GM21619 (cell line): Measurements from ENCODE around the gene HRCT1.
"Not testable (repeated sequence)": the region's sequence is repeated elsewhere in the genome, so short reads cannot be mapped to it uniquely, and the experiment has no call there.

Experiments
- ATAC-seq: cut with Tn5 transposase; IDR thresholded peaks from one replicate; pipeline ENCODE4 v1.9.1; 2021; ENCODE audit not compliant: unreplicated experiment

HRCT1 gene

DNA sequence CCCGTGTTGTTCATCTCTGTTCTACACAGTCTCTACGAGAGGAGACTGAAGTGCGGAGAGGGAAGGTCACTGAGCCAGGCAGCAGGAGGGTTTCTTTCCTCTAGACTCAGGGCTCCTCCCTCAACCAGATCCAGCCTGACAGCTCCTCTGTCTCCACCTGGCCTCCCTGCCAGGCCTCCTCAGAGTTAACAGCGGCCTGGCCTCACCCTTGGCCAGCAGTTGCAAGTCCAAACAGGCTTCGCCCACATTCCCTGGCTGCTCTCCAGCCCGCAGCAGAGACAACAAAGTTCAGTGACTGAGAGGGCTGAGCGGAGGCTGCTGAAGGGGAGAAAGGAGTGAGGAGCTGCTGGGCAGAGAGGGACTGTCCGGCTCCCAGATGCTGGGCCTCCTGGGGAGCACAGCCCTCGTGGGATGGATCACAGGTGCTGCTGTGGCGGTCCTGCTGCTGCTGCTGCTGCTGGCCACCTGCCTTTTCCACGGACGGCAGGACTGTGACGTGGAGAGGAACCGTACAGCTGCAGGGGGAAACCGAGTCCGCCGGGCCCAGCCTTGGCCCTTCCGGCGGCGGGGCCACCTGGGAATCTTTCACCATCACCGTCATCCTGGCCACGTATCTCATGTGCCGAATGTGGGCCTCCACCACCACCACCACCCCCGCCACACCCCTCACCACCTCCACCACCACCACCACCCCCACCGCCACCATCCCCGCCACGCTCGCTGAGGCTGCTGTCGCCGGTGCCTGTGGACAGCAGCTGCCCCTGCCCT lies at the start of gene HRCT1:
TSS of gene HRCT1 (plus strand) at position 291 of the 768 bp plus-strand sequence. CDS start at position 377, 86 bp downstream.
- no peak for ATAC-seq

DNA sequence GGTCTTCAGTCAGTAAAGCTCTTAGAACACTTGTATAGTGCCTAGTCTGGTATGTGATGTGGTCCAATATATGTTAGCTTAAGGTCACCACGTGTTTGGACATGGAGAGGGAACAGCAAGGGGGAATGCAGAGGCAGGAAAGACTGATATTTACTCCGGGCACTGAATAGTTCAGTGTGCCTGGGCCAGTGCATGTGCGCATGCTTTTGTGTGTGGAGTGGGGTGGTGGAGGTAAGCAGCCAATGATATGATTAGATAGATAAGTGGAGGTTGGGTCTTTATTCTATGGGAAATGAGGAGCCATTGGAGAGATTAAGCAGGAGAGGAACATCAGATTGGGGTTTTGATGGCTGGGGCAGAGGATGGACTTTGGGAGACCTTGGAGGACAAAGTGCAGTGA lies 49.8 kb upstream of the HRCT1 start:
- ATAC-seq: no peak

DNA sequence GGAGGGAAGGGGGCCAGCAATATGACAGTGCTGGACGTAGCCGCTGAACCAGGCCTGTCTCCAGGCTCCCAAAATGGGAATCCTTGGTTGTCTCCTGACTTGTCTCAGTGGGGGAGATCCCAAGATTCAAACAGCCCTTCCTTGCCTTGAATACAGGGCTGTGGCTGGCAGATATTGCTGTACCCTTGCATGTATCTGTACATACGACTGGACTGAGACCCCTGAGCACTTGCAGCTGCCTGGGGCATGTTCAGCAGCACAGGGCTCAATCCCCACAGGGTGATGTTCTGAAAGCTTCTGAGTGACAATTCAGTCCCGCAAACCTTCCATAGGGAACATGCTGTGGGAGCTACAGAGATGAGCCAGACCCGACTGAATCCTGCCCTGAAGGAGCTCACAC lies 49.1 kb upstream of the HRCT1 start:
- no peak for ATAC-seq

DNA sequence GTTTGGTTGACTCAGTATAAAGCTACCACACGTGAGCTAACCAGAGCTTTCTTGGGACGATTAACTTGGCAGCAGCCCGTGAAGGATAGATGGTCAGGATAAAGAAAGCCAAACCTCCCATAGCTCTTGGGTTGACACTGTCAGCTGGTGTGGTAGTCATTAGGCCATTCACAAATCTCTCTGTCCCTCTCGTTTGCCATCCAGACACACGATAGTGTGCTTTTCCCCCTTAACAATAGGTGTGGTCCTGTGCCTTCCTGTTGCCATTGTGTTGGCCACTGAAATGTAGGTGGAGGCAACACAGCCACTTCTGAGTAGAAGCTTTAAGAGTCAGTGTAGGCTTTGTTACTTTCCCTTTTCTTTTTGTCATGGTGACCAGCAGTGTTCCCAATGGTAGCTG lies 47.5 kb upstream of the HRCT1 start:
- ATAC-seq: no peak

GRCh38 chr9:35859310-35859989 lies 46.6 kb upstream of the HRCT1 start:
- ATAC-seq: no peak

GRCh38 chr9:35859990-35860339 lies 46.0 kb upstream of the HRCT1 start:
- ATAC-seq: no peak

DNA sequence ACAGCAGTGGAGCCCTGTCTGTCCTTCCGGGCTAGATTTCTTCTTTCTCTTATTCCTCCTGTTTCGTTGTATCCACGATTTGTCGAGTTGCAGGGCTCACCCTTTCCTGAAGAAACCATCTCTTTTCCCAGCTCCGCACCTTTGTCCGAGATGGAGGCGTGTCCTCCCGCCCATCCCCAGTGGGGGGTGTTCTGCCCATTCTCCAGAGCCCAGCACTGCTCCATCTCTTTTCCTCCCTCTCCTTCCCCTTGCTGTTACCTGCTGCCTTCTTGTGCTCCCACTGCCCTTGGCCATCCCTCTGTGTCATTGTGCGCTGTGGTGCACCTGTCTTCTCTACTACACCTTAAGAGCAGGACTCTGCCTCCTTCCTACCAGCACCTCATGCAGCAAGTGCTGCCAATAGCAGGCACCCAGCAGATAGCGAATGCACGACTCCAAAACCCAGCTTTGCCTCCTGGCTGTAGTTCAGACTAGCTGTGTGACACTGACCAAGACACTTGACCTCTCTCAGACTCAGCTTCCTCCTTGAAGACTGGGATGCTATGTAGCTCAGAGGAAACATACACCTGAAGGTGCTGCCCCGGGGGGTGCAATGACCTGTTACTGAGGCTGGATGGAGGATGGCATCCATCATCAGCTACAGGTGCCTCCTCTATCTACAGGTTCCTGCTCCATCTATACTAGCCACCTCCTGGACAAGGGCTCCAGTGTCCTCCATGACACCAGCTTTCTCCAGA lies 44.7 kb upstream of the HRCT1 start:
- no peak for ATAC-seq

- no peak for ATAC-seq
Observed at GRCh38 chr9:35862328-35862727, 43.7 kb upstream of the HRCT1 start.

DNA sequence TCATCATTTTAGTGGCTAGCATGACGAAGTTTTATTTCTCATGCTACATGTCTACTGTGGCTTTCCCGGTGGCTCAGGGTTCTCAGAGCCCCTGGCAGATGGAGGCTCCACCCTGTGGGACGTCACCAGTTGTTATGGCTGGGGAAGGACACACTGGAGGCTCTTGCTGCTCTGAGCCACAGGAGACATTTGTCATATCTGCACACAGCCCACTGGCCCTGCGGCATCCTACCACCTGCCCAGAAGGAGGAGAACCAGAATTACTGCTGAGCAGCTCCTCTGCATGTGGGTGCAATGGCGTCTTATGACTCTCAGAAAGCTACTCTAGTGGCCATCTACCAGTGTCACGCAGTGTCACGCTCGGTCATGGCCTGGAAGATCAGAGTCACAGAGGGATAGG lies 42.4 kb upstream of the HRCT1 start:
- ATAC-seq: no peak

GRCh38 chr9:35864695-35865255 lies 41.2 kb upstream of the HRCT1 start:
- no peak for ATAC-seq

DNA sequence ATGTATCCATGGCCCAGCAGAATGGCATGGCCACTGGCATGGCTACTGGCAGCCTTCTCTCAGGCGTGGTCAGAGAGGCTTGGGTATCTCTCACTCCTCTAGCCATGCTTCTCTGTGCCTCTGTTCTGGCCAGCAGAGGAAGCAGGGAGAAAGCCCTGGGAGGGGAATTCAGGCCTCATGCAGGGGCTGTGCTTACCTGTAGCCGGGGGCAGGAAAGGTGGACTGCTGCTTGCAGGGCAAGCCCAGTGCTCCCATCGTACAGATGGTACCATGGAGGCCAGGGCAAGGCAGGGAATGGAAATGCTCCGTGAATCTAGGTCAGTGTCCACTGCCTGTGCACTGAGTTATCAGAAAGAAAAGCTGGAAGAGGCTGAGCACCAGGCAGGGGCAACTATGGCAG lies 38.5 kb upstream of the HRCT1 start:
- no peak for ATAC-seq

- ATAC-seq: no peak
Observed at GRCh38 chr9:35868933-35869332, 37.1 kb upstream of the HRCT1 start.

GRCh38 chr9:35869621-35870216 lies 36.3 kb upstream of the HRCT1 start:
- ATAC-seq: no peak

DNA sequence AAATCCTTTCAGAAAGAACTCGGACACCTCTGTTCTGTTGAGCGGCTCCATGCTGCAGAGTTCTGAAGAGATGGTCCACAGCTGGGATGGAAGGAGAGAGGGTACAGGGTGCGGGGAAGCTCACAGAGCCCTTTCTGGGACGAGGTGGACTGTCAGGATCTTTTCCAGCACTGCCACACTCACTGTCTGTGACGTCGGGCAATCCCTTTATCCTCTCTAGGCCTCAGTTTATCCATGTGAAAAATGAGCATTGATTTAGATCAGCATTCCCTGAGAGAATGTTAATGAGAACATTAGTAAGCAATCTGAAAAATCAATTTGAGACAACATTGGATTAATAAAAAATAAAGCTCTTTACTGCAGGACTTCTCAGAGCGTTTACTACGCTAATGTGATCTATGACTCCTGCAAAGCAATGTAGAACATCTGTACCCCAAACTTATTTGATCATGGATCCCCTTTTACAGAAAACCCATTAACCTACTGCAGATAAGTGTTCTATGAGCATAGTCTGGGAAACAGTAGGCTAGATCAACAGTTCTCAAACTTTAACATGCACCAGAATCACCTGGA lies 35.6 kb upstream of the HRCT1 start, which contains the start of gene OR13J1:
TSS of gene OR13J1 (minus strand) at position 51 of the 573 bp plus-strand sequence. CDS start at position 51, 0 bp downstream.
- no peak for ATAC-seq

- no peak for ATAC-seq
Observed at GRCh38 chr9:35871545-35871944, 34.5 kb upstream of the HRCT1 start.

- no peak for ATAC-seq
Observed at GRCh38 chr9:35872505-35872904, 33.5 kb upstream of the HRCT1 start.

GRCh38 chr9:35882263-35882848 lies 23.6 kb upstream of the HRCT1 start:
- no peak for ATAC-seq

DNA sequence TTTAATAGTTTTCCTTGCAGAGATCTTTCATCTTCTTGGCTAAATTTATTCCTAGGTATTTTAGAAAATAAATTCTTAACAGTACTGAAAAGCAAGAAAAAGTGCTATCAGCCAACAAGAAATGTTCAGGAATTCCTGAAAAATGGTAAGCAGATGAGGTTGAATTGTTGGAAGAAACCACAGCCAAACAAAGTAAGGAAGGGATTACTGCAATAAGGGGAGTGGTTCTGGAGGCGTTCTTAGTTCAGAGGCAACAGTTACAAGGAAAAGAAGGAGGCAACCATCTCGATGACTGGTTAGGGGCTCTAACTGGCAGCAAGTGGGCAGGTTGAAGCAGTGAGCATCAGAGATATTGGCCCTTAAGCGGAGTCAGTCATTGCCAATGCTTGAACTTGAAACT lies 23.0 kb upstream of the HRCT1 start:
- no peak for ATAC-seq

- ATAC-seq: not testable (repeated sequence)
Observed at GRCh38 chr9:35884908-35885307, 21.1 kb upstream of the HRCT1 start.

- ATAC-seq: no peak
Observed at GRCh38 chr9:35891646-35892045, 14.4 kb upstream of the HRCT1 start.
